ENCODE results near the gene KRTAP13-2. TPM values are rescaled to one million over a fixed set of nuclear protein-coding genes. Genes with fewer than 3 reads are reported as not detected.

The KRTAP13-2 gene
- total and polyA plus RNA-seq, 2 of the 4 experiments (the other 2 are of a cell fraction) = not detected

- no peak overlapping the region for H3K18ac ChIP-seq (ENCODE audit: low read depth, low read length)
- CTCF ChIA-PET = no interaction called here
Measured at GRCh38 chr21:30391492-30392025, 19.5 kb upstream of the KRTAP13-2 start.

More at GRCh38 chr21:30391492-30392025, 19.5 kb upstream of the KRTAP13-2 start:
- Histone ChIP-seq H3K9me3 (ENCODE audit: control insufficient read depth, insufficient read depth, low read length) (peaks cover 25% of the 10 kb centered on the region), H4K5ac (ENCODE audit: low read depth, low read length) (no peak overlapping the region), H2BK5ac (ENCODE audit: low read depth, low read length, poor library complexity, severe bottlenecking) (no peak overlapping the region), H2BK120ac (ENCODE audit: low read depth, low read length) (no peak overlapping the region), H4K8ac (ENCODE audit: low read depth in 2 of 2, low read length in 2 of 2) (no peak overlapping the region), H3K27me3 (ENCODE audit: control insufficient read depth, insufficient read depth, low read length) (no peaks in the 10 kb centered on the region), H3K4ac (ENCODE audit: low read depth, low read length) (no peak overlapping the region), H3K9me1 (ENCODE audit: insufficient read depth, low read length) (no peaks in the 10 kb centered on the region), H3K79me1 (ENCODE audit: low read depth in 1 of 2, low read length in 2 of 2) (no peaks in the 10 kb centered on the region), H2AFZ (replicated peaks; ENCODE audit: low read length, poor library complexity) (no peak overlapping the region), H2BK20ac (ENCODE audit: low read depth, low read length) (no peak overlapping the region), H3K56ac (ENCODE audit: extremely low read depth, insufficient read depth, low read length) (no peak overlapping the region), H4K20me1 (ENCODE audit: insufficient read depth, low read length) (no peaks in the 10 kb centered on the region), H2AK5ac (ENCODE audit: low read depth, low read length) (no peak overlapping the region), H3K4me1 (ENCODE audit: control insufficient read depth, insufficient read depth, low read length) (no peaks in the 10 kb centered on the region), H2AK9ac (replicated peaks; ENCODE audit: low read depth, low read length, poor library complexity) (no peak overlapping the region), H3K4me2 (ENCODE audit: low read depth, low read length) (no peak overlapping the region), H4K91ac (ENCODE audit: insufficient read depth, low read depth, low read length) (no peak overlapping the region), H3K36me3 (ENCODE audit: control insufficient read depth, insufficient read depth, low read length) (no peaks in the 10 kb centered on the region), H2BK15ac (ENCODE audit: low read depth, low read length) (no peak overlapping the region), H3K4me3 (ENCODE audit: insufficient read depth, low read depth, low read length) (no peak overlapping the region), H3K27ac (ENCODE audit: insufficient read depth, low read length) (no peak overlapping the region), H3K14ac (replicated peaks; ENCODE audit: low read depth, low read length) (no peak overlapping the region), H3K9ac (ENCODE audit: low read depth, low read length) (no peak overlapping the region), H3K23ac (ENCODE audit: low read depth, low read length) (no peak overlapping the region)
- BruUV-seq (replicated peaks) = no TSS peak
- no peak for DNase-seq
- no CpG with 5 or more reads among the region's 2 CpGs for WGBS, 2 experiments (ENCODE audit: extremely low coverage in 2 of 2, insufficient read length in 1 of 2)
- ATAC-seq (ENCODE audit: low read depth) = no peak
- dilution Hi-C loops (cut with HindIII; ENCODE audit: low sequenced_read_pairs, unreplicated experiment) = no loop called here
- POLR2A ChIA-PET (ENCODE audit: unreplicated experiment) = no interaction called here
- in situ Hi-C loops (cut with MboI; ENCODE audit: low sequenced_read_pairs) = no loop called here
- intact Hi-C loops (cut with micrococcal nuclease) = no loop called here
- TF ChIP-seq CEBPB (IDR thresholded peaks at IDR 0.05; ENCODE audit: low read depth, low read length) (no peak), NFE2L2 (IDR thresholded peaks at IDR 0.05; ENCODE audit: low read depth, low read length) (no peak), USF2 (IDR thresholded peaks at IDR 0.05; ENCODE audit: low read depth, low read length) (no peak), CHD1 (IDR thresholded peaks at IDR 0.05; ENCODE audit: low read depth, low read length) (no peak), FOS (IDR thresholded peaks at IDR 0.05; ENCODE audit: low read depth, low read length) (no peak), SMC3 (IDR thresholded peaks at IDR 0.05; ENCODE audit: low read depth, low read length) (no peak), MAFK (IDR thresholded peaks at IDR 0.05; ENCODE audit: low read depth, low read length) (no peak), RAD21 (IDR thresholded peaks at IDR 0.05; ENCODE audit: low read length) (no peak), MXI1 (IDR thresholded peaks at IDR 0.05; ENCODE audit: borderline replicate concordance, low read depth, low read length) (no peak), RFX5 (IDR thresholded peaks at IDR 0.05; ENCODE audit: low read depth, low read length) (no peak), BHLHE40 (IDR thresholded peaks at IDR 0.05; ENCODE audit: low read depth, low read length) (no peak), RCOR1 (IDR thresholded peaks at IDR 0.05; ENCODE audit: insufficient replicate concordance, low read length) (no peak)
- TF ChIP-seq, protein P1, sequence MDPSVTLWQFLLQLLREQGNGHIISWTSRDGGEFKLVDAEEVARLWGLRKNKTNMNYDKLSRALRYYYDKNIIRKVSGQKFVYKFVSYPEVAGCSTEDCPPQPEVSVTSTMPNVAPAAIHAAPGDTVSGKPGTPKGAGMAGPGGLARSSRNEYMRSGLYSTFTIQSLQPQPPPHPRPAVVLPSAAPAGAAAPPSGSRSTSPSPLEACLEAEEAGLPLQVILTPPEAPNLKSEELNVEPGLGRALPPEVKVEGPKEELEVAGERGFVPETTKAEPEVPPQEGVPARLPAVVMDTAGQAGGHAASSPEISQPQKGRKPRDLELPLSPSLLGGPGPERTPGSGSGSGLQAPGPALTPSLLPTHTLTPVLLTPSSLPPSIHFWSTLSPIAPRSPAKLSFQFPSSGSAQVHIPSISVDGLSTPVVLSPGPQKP (IDR thresholded peaks at IDR 0.05; ENCODE audit: borderline replicate concordance, low read depth, low read length) = no peak
- TF ChIP-seq, protein P2, sequence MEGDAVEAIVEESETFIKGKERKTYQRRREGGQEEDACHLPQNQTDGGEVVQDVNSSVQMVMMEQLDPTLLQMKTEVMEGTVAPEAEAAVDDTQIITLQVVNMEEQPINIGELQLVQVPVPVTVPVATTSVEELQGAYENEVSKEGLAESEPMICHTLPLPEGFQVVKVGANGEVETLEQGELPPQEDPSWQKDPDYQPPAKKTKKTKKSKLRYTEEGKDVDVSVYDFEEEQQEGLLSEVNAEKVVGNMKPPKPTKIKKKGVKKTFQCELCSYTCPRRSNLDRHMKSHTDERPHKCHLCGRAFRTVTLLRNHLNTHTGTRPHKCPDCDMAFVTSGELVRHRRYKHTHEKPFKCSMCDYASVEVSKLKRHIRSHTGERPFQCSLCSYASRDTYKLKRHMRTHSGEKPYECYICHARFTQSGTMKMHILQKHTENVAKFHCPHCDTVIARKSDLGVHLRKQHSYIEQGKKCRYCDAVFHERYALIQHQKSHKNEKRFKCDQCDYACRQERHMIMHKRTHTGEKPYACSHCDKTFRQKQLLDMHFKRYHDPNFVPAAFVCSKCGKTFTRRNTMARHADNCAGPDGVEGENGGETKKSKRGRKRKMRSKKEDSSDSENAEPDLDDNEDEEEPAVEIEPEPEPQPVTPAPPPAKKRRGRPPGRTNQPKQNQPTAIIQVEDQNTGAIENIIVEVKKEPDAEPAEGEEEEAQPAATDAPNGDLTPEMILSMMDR (conservative IDR thresholded peaks at IDR 0.05; ENCODE audit: low read depth, low read length) = no peak

Measured in IMR-90 (cell line).